Activated naive CD8-positive, alpha-beta T cell treated with anti-CD3 and anti-CD28 coated beads, Interleukin-2, amount 50 U/mL, for 16 hours (primary cell): ENCODE results near the gene CAMK2A.

Experiments used
- DNase-seq: peaks from one replicate; pipeline ENCODE4 v3.0.0-alpha.2; 2020; ENCODE audit warnings: low read depth, low spot score

Gene CAMK2A

GRCh38 chr5:150316320-150316719 lies 26.7 kb upstream of the CAMK2A start:
- no peak for DNase-seq

DNA sequence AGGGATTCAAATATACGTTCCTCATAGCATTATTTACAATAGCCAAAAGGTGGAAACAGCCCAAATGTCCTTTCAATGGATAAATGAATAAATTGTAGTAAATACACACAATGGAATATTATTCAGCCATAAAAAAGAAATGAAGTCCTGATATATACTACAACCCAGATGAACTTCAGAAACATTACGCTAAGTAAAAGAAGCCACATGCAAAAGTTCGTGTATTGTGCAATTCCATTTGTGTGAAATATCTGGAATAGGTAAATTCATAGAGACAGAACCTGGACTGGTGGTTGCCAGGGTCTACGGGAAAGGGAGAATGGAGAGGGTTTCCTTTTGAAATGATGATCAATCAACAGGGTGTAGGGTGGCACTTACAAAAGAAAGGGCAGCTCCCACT lies 25.7 kb upstream of the CAMK2A start:
- DNase-seq: no peak

DNA sequence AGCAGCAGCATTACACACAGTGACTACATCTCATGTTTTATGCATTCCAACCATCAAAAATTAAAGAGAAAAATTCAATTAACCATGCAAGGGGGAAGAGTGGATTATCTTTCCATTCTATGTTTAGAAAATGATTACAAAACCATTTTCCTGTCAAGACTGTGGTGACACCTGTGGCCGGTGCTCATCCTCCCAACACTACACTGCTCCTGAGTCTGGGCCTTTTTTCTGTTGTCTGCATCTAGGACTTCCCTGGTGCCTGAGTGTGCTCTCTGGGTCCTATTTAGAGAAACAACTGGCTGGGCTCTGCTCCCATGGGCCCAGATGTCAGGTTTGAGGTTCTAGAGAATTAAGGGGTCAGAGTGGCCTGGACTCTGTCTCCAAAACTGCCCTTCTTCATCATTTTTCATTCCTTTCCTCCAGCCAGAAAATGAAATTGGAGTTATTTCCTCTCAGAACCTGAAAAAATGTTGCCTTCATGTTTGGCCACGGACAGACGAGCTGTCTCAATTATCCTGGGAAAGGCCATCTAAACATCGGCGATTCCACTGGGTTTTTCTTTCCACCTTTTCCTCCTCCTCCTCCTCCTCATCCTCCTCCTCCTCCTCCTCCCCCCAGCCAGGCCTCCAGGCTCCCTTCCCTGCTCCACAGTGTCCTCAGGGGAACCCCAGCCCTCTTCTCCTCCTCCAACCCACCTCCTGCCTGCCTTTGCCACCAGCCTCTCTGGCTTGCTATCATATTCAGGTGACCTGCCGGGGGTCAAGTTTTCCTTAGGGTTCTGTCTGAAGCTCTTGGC lies 24.5 kb upstream of the CAMK2A start:
- DNase-seq: no peak

DNA sequence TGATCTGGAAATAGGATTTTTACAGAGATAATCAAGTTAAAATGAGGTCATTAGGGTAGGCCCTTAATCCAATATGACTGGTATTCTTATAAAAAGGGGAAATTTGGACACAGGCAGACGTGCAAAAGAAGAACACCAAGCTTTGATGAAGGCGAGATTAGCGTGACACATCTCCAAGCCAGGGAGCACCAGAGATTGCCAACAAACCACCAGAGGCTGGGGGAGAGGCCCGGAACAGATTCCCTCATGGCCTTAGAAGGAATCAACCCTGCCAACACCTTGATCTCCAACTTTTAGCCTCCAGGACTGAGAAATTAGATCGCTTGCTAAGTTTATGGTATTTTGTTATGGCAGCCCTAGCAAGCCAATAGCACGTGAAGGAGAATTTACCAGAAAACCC lies 23.9 kb upstream of the CAMK2A start:
- no peak for DNase-seq

DNA sequence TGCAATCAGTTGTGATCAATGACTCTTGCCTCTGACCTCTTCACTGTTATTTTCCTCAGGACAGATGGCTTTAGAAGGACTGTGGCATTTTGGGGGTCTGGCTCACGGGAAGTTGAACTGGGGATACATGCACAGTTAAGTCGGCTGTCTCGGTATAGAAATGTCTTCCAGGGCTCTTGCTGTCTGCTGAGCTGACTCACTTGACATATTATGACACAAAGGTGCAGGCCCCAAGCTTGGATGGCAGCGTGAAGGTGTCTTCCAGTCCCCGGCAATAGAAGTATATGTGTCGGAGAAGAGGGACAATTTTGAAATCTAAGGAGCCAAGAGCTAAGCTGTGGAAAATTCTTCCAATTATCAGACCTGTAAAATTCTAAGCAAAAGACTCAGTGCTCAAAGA lies 22.9 kb upstream of the CAMK2A start:
- no peak for DNase-seq

DNA sequence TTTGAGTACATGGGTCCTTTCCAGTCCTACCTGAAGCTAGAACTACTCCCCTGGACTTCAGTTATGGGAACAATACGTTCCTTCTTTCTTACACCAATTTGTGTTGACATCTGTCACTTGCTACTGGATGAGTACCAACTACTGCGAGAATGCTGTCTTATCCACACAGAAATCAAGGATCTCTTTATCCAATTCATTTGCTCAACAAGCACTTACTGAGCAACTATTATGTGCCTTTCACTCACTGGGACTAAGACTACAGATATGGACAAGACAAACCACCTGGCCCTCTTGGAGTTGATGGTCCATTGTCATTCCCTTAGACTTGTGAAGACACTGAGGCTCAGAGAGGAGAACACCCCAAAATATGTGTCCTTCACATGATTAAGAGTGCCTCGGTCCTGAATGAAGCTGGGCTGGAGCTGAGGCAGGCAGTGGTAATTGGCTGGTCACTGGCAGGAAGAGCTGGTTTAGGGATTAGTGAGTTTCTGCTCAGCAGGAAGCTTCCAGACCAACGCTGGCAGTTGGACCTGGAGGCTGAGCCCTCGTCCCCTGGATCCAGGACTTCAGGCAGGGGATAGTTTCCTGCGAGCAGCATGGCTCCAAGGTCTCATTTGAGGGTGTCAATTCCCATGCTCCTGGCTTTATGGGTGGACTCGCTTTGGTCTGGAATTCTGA lies 21.6 kb upstream of the CAMK2A start:
- DNase-seq: no peak

DNA sequence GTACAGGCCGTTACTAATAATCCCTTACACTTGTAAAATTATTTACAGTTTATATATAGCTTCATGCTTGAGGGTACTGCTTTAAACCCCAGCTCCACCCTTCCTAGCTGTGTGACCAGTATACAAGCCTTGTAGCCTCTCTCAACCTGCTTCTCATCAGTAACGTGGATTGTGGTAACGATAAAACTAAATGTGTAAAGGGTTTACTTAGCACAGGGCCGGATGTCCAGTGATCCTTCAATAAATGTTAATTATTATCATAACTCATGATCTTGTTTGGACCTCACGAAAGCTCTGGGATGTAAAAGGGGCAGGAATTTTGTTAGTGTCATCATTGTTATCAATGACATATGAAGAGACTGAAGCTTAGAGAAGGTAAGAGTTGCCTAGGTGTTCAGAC lies 20.7 kb upstream of the CAMK2A start:
- no peak for DNase-seq

DNA sequence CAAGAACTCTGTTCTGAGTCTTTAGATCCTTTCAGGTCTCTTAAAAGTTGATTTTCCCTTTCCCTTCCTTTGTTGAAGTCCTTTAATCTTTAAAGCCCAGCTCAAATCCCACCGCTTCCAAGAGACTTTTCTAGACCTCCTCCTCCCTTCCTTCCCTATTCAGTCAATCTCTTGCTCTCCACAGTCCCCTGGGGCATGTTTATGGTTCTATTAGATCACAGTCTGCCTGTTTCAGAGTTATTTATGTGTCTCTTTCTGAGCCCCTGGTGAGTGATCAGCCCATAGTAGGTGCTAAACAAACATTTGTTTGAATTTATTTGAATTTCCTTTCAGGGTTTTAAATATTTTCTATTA lies 20.3 kb upstream of the CAMK2A start:
- DNase-seq: no peak

- DNase-seq: no peak
Observed at GRCh38 chr5:150309101-150309885, 19.7 kb upstream of the CAMK2A start.

DNA sequence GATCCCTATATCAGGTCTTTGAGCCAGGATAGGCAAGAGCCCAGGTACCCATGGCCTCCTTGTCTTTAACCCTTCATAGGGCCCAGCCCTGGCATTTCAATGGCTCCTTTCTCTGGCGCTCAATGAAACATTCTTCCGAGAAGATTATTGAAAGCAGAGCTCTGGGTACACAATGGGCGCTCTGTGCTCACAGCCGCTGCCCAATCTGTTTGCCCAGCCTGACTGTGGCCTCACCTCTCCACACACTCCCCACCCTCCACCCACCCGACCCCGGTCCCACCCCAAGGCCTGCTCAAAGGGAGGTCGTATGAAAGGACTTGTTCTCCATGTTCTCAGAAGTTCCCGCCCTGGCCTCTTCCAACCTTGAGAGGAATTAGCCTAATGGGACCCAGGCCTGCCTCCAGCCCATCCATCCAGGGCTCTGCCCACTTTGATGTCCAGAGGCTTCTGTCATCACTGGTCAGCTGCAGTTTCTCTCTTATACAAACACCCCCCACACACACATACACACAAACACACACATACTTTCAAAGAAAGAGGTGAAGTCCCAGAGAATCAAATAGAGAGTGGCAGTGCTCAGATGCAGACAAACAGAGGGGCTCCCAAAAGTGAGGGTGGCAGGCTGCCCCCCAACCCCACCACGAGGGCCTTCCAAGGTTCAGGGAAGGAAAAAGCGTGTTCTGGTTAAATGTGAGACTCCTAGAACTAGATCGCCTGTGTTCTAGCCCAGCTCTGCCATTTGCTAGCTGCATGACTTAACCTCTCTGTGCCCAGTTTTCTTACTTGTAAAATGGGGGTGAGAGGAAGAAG lies 18.2 kb upstream of the CAMK2A start:
- no peak for DNase-seq

DNA sequence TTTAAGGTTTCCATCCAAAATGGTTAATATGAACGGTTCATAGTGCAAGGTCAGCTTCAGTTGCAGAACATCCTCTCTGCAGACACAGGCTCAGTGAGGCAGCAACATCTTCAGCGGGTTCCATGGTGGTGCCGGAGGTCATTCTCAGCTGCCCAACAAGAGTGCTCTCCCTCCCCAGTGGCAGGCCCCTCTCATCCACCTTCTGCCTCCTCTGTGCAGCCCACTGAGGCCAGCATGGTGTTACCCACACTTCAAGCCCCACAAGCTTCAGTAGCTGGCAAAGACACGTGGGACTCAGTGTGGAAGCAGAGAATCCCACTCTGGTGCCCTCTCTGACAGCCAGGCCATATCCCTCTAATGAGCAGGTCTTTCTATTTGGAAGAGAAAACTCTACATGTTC lies 17.2 kb upstream of the CAMK2A start:
- DNase-seq: no peak

GRCh38 chr5:150305557-150305956 lies 16.0 kb upstream of the CAMK2A start:
- no peak for DNase-seq

- DNase-seq: no peak
Observed at GRCh38 chr5:150305095-150305494, 15.5 kb upstream of the CAMK2A start.

GRCh38 chr5:150304481-150305081 lies 15.0 kb upstream of the CAMK2A start:
- no peak for DNase-seq

GRCh38 chr5:150303660-150304386 lies 14.2 kb upstream of the CAMK2A start:
- DNase-seq: no peak

DNA sequence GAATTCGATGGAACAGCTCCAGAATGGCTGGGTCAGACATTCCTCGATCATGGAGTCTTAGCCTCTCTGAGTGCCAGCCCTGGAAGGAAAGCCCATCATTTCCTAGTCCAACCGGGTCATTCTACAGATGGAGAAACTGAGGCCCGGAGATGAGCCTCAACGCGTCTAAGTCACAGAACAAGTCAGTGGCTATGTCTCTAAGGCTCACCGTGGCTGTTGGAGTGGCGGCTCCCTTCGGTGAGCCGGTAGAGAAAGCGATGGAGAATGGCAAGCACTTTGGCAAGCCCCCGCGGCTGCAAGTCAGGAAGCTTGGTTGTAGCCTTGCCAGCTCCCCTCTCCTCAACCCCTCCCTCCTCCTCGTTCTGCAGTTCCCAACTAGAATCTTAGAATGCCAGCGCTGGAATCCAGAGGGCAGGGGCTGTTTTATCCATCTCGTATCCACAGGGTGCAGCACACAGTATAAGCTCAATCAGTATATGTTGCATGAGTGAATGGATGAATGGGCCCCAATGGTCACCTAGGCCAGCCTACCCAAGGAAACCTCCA lies 13.6 kb upstream of the CAMK2A start:
- DNase-seq: no peak

GRCh38 chr5:150302301-150303069 lies 12.9 kb upstream of the CAMK2A start, which contains the start of gene ARSI:
TSS of gene ARSI (minus strand) at chr5:150302905. CDS start at chr5:150302373, 532 bp downstream.
- no peak for DNase-seq

- DNase-seq: no peak
Observed at GRCh38 chr5:150301901-150302300, 12.3 kb upstream of the CAMK2A start.

GRCh38 chr5:150301170-150301505 lies 11.6 kb upstream of the CAMK2A start:
- DNase-seq: no peak
